ENCODE measurements around the gene SMOC2. TPM values are rescaled to one million over a fixed set of nuclear protein-coding genes. Genes with fewer than 3 reads are reported as not detected.
"Not testable (repeated sequence)": the region's sequence is repeated elsewhere in the genome, so short reads cannot be mapped to it uniquely, and the experiment has no call there.

The SMOC2 gene
- total RNA-seq, 1 experiment from 2014 or later: 0.45 TPM

- Histone ChIP-seq H3K27me3 (ENCODE audit: control insufficient read depth, insufficient read depth, low read length) (no peaks in the 10 kb centered on the region), H3K4me3 (ENCODE audit: insufficient read depth, low read depth, low read length) (no peak overlapping the region), H3K36me3 (replicated peaks; ENCODE audit: control insufficient read depth, insufficient read depth, low read length) (no peaks in the 10 kb centered on the region)
- no peak for DNase-seq
Observed at GRCh38 chr6:168671028-168671862, 230.3 kb downstream of the SMOC2 start.

- Histone ChIP-seq H3K36me3 (replicated peaks; ENCODE audit: control insufficient read depth, insufficient read depth, low read length) (no peaks in the 10 kb centered on the region), H3K4me3 (ENCODE audit: insufficient read depth, low read depth, low read length) (no peak overlapping the region)
Observed at GRCh38 chr6:168671863-168672546, 231.0 kb downstream of the SMOC2 start.

GRCh38 chr6:168674595-168674994 is 233.6 kb downstream of the SMOC2 start:
- no peak for DNase-seq
- Histone ChIP-seq H3K4me3 (ENCODE audit: insufficient read depth, low read depth, low read length) (no peak overlapping the region), H3K36me3 (replicated peaks; ENCODE audit: control insufficient read depth, insufficient read depth, low read length) (no peaks in the 10 kb centered on the region), H3K27me3 (ENCODE audit: control insufficient read depth, insufficient read depth, low read length) (no peaks in the 10 kb centered on the region)

More at GRCh38 chr6:168671863-168672546, 231.0 kb downstream of the SMOC2 start:
- no peak for DNase-seq
- no peaks in the 10 kb centered on the region for H3K27me3 ChIP-seq (ENCODE audit: control insufficient read depth, insufficient read depth, low read length)

GRCh38 chr6:168675375-168675774 is 234.4 kb downstream of the SMOC2 start:
- H3K4me3 ChIP-seq (ENCODE audit: insufficient read depth, low read depth, low read length): no peak overlapping the region
- DNase-seq: no peak
- H3K36me3 ChIP-seq (replicated peaks; ENCODE audit: control insufficient read depth, insufficient read depth, low read length): no peaks in the 10 kb centered on the region
- no peaks in the 10 kb centered on the region for H3K27me3 ChIP-seq (ENCODE audit: control insufficient read depth, insufficient read depth, low read length)

GRCh38 chr6:168675933-168676551 is 235.1 kb downstream of the SMOC2 start:
- no peak for DNase-seq
- Histone ChIP-seq H3K36me3 (replicated peaks; ENCODE audit: control insufficient read depth, insufficient read depth, low read length) (no peaks in the 10 kb centered on the region), H3K27me3 (ENCODE audit: control insufficient read depth, insufficient read depth, low read length) (no peaks in the 10 kb centered on the region), H3K4me3 (ENCODE audit: insufficient read depth, low read depth, low read length) (no peak overlapping the region)

GRCh38 chr6:168676552-168677322 is 235.8 kb downstream of the SMOC2 start:
- no peak overlapping the region for H3K4me3 ChIP-seq (ENCODE audit: insufficient read depth, low read depth, low read length)
- no peak for DNase-seq
- no peaks in the 10 kb centered on the region for H3K27me3 ChIP-seq (ENCODE audit: control insufficient read depth, insufficient read depth, low read length)
- no peaks in the 10 kb centered on the region for H3K36me3 ChIP-seq (replicated peaks; ENCODE audit: control insufficient read depth, insufficient read depth, low read length)

GRCh38 chr6:168677323-168677781 is 236.4 kb downstream of the SMOC2 start:
- not testable (repeated sequence) for H3K36me3 ChIP-seq (replicated peaks; ENCODE audit: control insufficient read depth, insufficient read depth, low read length); H3K4me3 ChIP-seq (ENCODE audit: insufficient read depth, low read depth, low read length); DNase-seq; H3K27me3 ChIP-seq (ENCODE audit: control insufficient read depth, insufficient read depth, low read length)

GRCh38 chr6:168678077-168678476 is 237.1 kb downstream of the SMOC2 start:
- no peaks in the 10 kb centered on the region for H3K27me3 ChIP-seq (ENCODE audit: control insufficient read depth, insufficient read depth, low read length)
- no peak overlapping the region for H3K4me3 ChIP-seq (ENCODE audit: insufficient read depth, low read depth, low read length)
- DNase-seq: no peak
- no peaks in the 10 kb centered on the region for H3K36me3 ChIP-seq (replicated peaks; ENCODE audit: control insufficient read depth, insufficient read depth, low read length)

GRCh38 chr6:168678588-168678987 is 237.6 kb downstream of the SMOC2 start:
- no peaks in the 10 kb centered on the region for H3K27me3 ChIP-seq (ENCODE audit: control insufficient read depth, insufficient read depth, low read length)

GRCh38 chr6:168681748-168682147 is 240.8 kb downstream of the SMOC2 start:
- no peak for DNase-seq
- Histone ChIP-seq H3K36me3 (replicated peaks; ENCODE audit: control insufficient read depth, insufficient read depth, low read length) (no peaks in the 10 kb centered on the region), H3K27me3 (ENCODE audit: control insufficient read depth, insufficient read depth, low read length) (no peaks in the 10 kb centered on the region), H3K4me3 (ENCODE audit: insufficient read depth, low read depth, low read length) (no peak overlapping the region)

More at GRCh38 chr6:168678588-168678987, 237.6 kb downstream of the SMOC2 start:
- Histone ChIP-seq H3K36me3 (replicated peaks; ENCODE audit: control insufficient read depth, insufficient read depth, low read length) (no peaks in the 10 kb centered on the region), H3K4me3 (ENCODE audit: insufficient read depth, low read depth, low read length) (no peak overlapping the region)
- no peak for DNase-seq

GRCh38 chr6:168683621-168684020 is 242.6 kb downstream of the SMOC2 start:
- H3K27me3 ChIP-seq (ENCODE audit: control insufficient read depth, insufficient read depth, low read length): no peaks in the 10 kb centered on the region
- no peak overlapping the region for H3K4me3 ChIP-seq (ENCODE audit: insufficient read depth, low read depth, low read length)
- H3K36me3 ChIP-seq (replicated peaks; ENCODE audit: control insufficient read depth, insufficient read depth, low read length): no peaks in the 10 kb centered on the region
- no peak for DNase-seq

GRCh38 chr6:168684471-168684870 is 243.5 kb downstream of the SMOC2 start:
- no peak overlapping the region for H3K4me3 ChIP-seq (ENCODE audit: insufficient read depth, low read depth, low read length)
- no peaks in the 10 kb centered on the region for H3K36me3 ChIP-seq (replicated peaks; ENCODE audit: control insufficient read depth, insufficient read depth, low read length)
- no peak for DNase-seq
- H3K27me3 ChIP-seq (ENCODE audit: control insufficient read depth, insufficient read depth, low read length): no peaks in the 10 kb centered on the region

GRCh38 chr6:168684906-168685305 is 243.9 kb downstream of the SMOC2 start:
- H3K36me3 ChIP-seq (replicated peaks; ENCODE audit: control insufficient read depth, insufficient read depth, low read length): no peaks in the 10 kb centered on the region
- no peaks in the 10 kb centered on the region for H3K27me3 ChIP-seq (ENCODE audit: control insufficient read depth, insufficient read depth, low read length)
- no peak for DNase-seq

GRCh38 chr6:168686029-168686738 is 245.2 kb downstream of the SMOC2 start:
- no peak overlapping the region for H3K4me3 ChIP-seq (ENCODE audit: insufficient read depth, low read depth, low read length)
- DNase-seq: no peak
- no peaks in the 10 kb centered on the region for H3K27me3 ChIP-seq (ENCODE audit: control insufficient read depth, insufficient read depth, low read length)
- H3K36me3 ChIP-seq (replicated peaks; ENCODE audit: control insufficient read depth, insufficient read depth, low read length): no peaks in the 10 kb centered on the region

More at GRCh38 chr6:168684906-168685305, 243.9 kb downstream of the SMOC2 start:
- H3K4me3 ChIP-seq (ENCODE audit: insufficient read depth, low read depth, low read length): no peak overlapping the region

All from H7 (cell line).